Fibroblast of lung (primary cell): ENCODE data around the gene ZDHHC14. TPM values are rescaled to one million over a fixed set of nuclear protein-coding genes. Genes with fewer than 3 reads are reported as not detected.

Experiments
- DNase-seq, 2 donors: peaks; one replicate each; pipeline versions ENCODE4 v3.0.0 to v3.0.0-alpha.2; 2010; ENCODE audit warnings: low read depth in 2 of 2
- H2AFZ ChIP-seq: 2 replicates; pipeline ENCODE4 v1.5.1; 2012; ENCODE audit warnings: low read length, control low read depth, inconsistent platforms
- H3K27ac ChIP-seq: 2 replicates; pipeline ENCODE4 v1.5.1; 2011; ENCODE audit warnings: low read length, control low read depth; ENCODE audit not compliant: insufficient read depth
- H3K27me3 ChIP-seq: 2 replicates; pipeline ENCODE4 v1.5.1; 2011; ENCODE audit warnings: mild to moderate bottlenecking, low read length; ENCODE audit not compliant: control insufficient read depth, insufficient read depth
- H3K36me3 ChIP-seq: 2 replicates; pipeline ENCODE4 v1.5.1; 2011; ENCODE audit warnings: low read length; ENCODE audit not compliant: control insufficient read depth, insufficient read depth
- H3K4me1 ChIP-seq: 2 replicates; pipeline ENCODE4 v1.5.1; 2011; ENCODE audit warnings: low read length; ENCODE audit not compliant: control insufficient read depth, insufficient read depth; ENCODE audit errors: extremely low read depth
- H3K4me2 ChIP-seq: 2 replicates; pipeline ENCODE4 v1.5.1; 2011; ENCODE audit warnings: low read length, control low read depth; ENCODE audit not compliant: insufficient read depth; ENCODE audit errors: extremely low read depth
- H3K4me3 ChIP-seq, 4 experiments: fragments of 200-600 bp in 1 of 4; sonication (generic) in 1 of 4; replicated peaks in 1 of 4; 2 replicates each; pipeline ENCODE4 v1.5.1; 2011 to 2016; ENCODE audit warnings: low read length in 4 of 4, low read depth in 3 of 4, mild to moderate bottlenecking in 3 of 4, control low read depth in 2 of 4, inconsistent platforms in 1 of 4, mixed read lengths in 1 of 4; ENCODE audit not compliant: insufficient read depth in 1 of 4; ENCODE audit errors: control extremely low read depth in 1 of 4
- H3K79me2 ChIP-seq: 2 replicates; pipeline ENCODE4 v1.5.1; 2012; ENCODE audit warnings: mild to moderate bottlenecking, low read length, inconsistent platforms; ENCODE audit not compliant: control insufficient read depth, insufficient read depth
- H3K9ac ChIP-seq: 2 replicates; pipeline ENCODE4 v1.5.1; 2011; ENCODE audit warnings: mild to moderate bottlenecking, low read length, control low read depth; ENCODE audit not compliant: insufficient read depth
- H3K9me3 ChIP-seq: 2 replicates; pipeline ENCODE4 v1.5.1; 2012; ENCODE audit warnings: low read depth, low read length; ENCODE audit not compliant: control insufficient read depth, insufficient read depth
- H4K20me1 ChIP-seq: 2 replicates; pipeline ENCODE4 v1.5.1; 2011; ENCODE audit warnings: low read length; ENCODE audit not compliant: control insufficient read depth, insufficient read depth; ENCODE audit errors: extremely low read depth
- CTCF ChIP-seq, 2 donors: IDR thresholded peaks in 1 of 2; conservative IDR thresholded peaks in 1 of 2; 1 replicate in 1 of 2; 2 replicates in 1 of 2; pipeline ENCODE4 v1.5.1; 2011 to 2012; ENCODE audit warnings: low read length in 2 of 2, control low read depth in 1 of 2, inconsistent platforms in 1 of 2, low read depth in 1 of 2, mild to moderate bottlenecking in 1 of 2
- EZH2 ChIP-seq: IDR thresholded peaks from 2 replicates; pipeline ENCODE4 v1.5.1; 2012; ENCODE audit warnings: low read length, control low read depth, mild to moderate bottlenecking; ENCODE audit errors: missing control alignments
- polyA plus RNA-seq, 2 donors: library from polyadenylated mRNA; depleted of rRNA in 1 of 2; stranded (reverse) in 1 of 2; unstranded in 1 of 2; fragments of >200 nt; gene quantifications; 2 replicates each; pipeline ENCODE4 v1.2.1, GENCODE V29; 2011 to 2012; ENCODE audit warnings: missing spikeins in 1 of 2
- total RNA-seq: library from RNA; depleted of rRNA; stranded (reverse); fragments of >200 nt; gene quantifications from 2 replicates; pipeline ENCODE4 v1.2.1, GENCODE V29; 2014

Gene ZDHHC14
- total and polyA plus RNA-seq, 2 donors (not counting 1 experiment from before 2014, with no cell fraction given) = 1.7 to 3.5 TPM

- no peaks in the 10 kb centered on the region for H3K9me3 ChIP-seq
- H3K4me2 ChIP-seq = no peak overlapping the region
- H3K27me3 ChIP-seq = no peaks in the 10 kb centered on the region
- TF ChIP-seq CTCF (conservative IDR thresholded peaks at IDR 0.05 in 1 of 2, IDR thresholded peaks at IDR 0.05 in 1 of 2; ENCODE audit: low read depth in 1 of 2, low read length in 2 of 2) = no peak
- TF ChIP-seq EZH2 = no peak
- H3K27ac ChIP-seq = no peak overlapping the region
- no peak overlapping the region for H2AFZ ChIP-seq
- no peak overlapping the region for H3K9ac ChIP-seq
- no peaks in the 10 kb centered on the region for H4K20me1 ChIP-seq
- no peak for DNase-seq
- peaks cover 3% of the 10 kb centered on the region for H3K4me1 ChIP-seq
- no peaks in the 10 kb centered on the region for H3K79me2 ChIP-seq
- H3K36me3 ChIP-seq = no peaks in the 10 kb centered on the region
- no peak overlapping the region for H3K4me3 ChIP-seq
These were observed 157.2 kb downstream of the ZDHHC14 start for GRCh38 chr6:157538168-157538567.

- Histone ChIP-seq H3K4me1 (peaks cover 3% of the 10 kb centered on the region), H3K27me3 (no peaks in the 10 kb centered on the region), H2AFZ (no peak overlapping the region), H3K27ac (no peak overlapping the region), H3K9me3 (no peaks in the 10 kb centered on the region), H3K4me3 (no peak overlapping the region), H3K79me2 (no peaks in the 10 kb centered on the region), H3K9ac (no peak overlapping the region), H4K20me1 (no peaks in the 10 kb centered on the region), H3K36me3 (no peaks in the 10 kb centered on the region), H3K4me2 (no peak overlapping the region)
- TF ChIP-seq CTCF (conservative IDR thresholded peaks at IDR 0.05 in 1 of 2, IDR thresholded peaks at IDR 0.05 in 1 of 2; ENCODE audit: low read depth in 1 of 2, low read length in 2 of 2) (no peak), EZH2 (no peak)
- no peak for DNase-seq
These were observed 157.7 kb downstream of the ZDHHC14 start for GRCh38 chr6:157538698-157539097.

- H3K79me2 ChIP-seq = no peaks in the 10 kb centered on the region
- no peak for TF ChIP-seq CTCF (conservative IDR thresholded peaks at IDR 0.05 in 1 of 2, IDR thresholded peaks at IDR 0.05 in 1 of 2; ENCODE audit: low read depth in 1 of 2, low read length in 2 of 2)
- no peak for TF ChIP-seq EZH2
- H3K27ac ChIP-seq = no peak overlapping the region
- no peak overlapping the region for H2AFZ ChIP-seq
- no peak overlapping the region for H3K9ac ChIP-seq
- no peaks in the 10 kb centered on the region for H3K27me3 ChIP-seq
- H3K4me1 ChIP-seq = peaks cover 3% of the 10 kb centered on the region
- H3K4me3 ChIP-seq = no peak overlapping the region
- no peak overlapping the region for H3K4me2 ChIP-seq
- no peak for DNase-seq
- no peaks in the 10 kb centered on the region for H3K36me3 ChIP-seq
- H3K9me3 ChIP-seq = no peaks in the 10 kb centered on the region
- no peaks in the 10 kb centered on the region for H4K20me1 ChIP-seq
These were observed 158.4 kb downstream of the ZDHHC14 start for GRCh38 chr6:157539421-157539822.
